Muscle of leg (tissue), 11 donors: Measurements from ENCODE around the gene CTDSPL. TPM values are rescaled to one million over a fixed set of nuclear protein-coding genes. Genes with fewer than 3 reads are reported as not detected.

Experiments used
- DNase-seq: peaks from one replicate; pipeline ENCODE4 v3.0.0; 2013
- H3K27ac ChIP-seq: one replicate; pipeline ENCODE4 v1.5.1; 2013; ENCODE audit warnings: mild to moderate bottlenecking, low read length, control low read depth
- H3K27me3 ChIP-seq: one replicate; pipeline ENCODE4 v1.6.1; 2013; ENCODE audit warnings: low read length; ENCODE audit not compliant: control insufficient read depth, insufficient read depth
- H3K36me3 ChIP-seq: one replicate; pipeline ENCODE4 v1.6.1; 2013; ENCODE audit warnings: low read length; ENCODE audit not compliant: control insufficient read depth, insufficient read depth
- H3K4me1 ChIP-seq: one replicate; pipeline ENCODE4 v1.6.1; 2013; ENCODE audit warnings: low read length; ENCODE audit not compliant: control insufficient read depth, insufficient read depth
- H3K4me3 ChIP-seq: one replicate; pipeline ENCODE4 v1.5.1; 2013; ENCODE audit warnings: low read length, control low read depth
- H3K9me3 ChIP-seq: replicated peaks from 2 replicates; pipeline ENCODE4 v1.6.1; 2013; ENCODE audit warnings: low read depth, low read length; ENCODE audit not compliant: control insufficient read depth
- WGBS: methylation state at CpG from one replicate; pipeline ENCODE4 v1.1.5; 2013; ENCODE audit warnings: missing lambda C conversion rate; ENCODE audit not compliant: insufficient coverage; 5-methylcytosine and 5-hydroxymethylcytosine counted together
- polyA plus RNA-seq, 8 donors: library from polyadenylated mRNA; unstranded; fragments of 120-200 nt; gene quantifications; one replicate each; pipeline versions ENCODE4 v1.2.1 to v1.2.3, GENCODE V29; 2013; ENCODE audit warnings: inconsistent platforms in 1 of 8, low replicate concordance in 1 of 8; ENCODE audit not compliant: insufficient read length in 8 of 8, insufficient read depth in 1 of 8
- total RNA-seq: library from RNA; stranded (reverse); fragments of 120-200 nt; gene quantifications from one replicate; pipeline ENCODE4 v1.2.4, GENCODE V29; 2013

The CTDSPL gene
- total and polyA plus RNA-seq, 9 donors: 29.9 to 41.8 (median 38.0) TPM

DNA sequence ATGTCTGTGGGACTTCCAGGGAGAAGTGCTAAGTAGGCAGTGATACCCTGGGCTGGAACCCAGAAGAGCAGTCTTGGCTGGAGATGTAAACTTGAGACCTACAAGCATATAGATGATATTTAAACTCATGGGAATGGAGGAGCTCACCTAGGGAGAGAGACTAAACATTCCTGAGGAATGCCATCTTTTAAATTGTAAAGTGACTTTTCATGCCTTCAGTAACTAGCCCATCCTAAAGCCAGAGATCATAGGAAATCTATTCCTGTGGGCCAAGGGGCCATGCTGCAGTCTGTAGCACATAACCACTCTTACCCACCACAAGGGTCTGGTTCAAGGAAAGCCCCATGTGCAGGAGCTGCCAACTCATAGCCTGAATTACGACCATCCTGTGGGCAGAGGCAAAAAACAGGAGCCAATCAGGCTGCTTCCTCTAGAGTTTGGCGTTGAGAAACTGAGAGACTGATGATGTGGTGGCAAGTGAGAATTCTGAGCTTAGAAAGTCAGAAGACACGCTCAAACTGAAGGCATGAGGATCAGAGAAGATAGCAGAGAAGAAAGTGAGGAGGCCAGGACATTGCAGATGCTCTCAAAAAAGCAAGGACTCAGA lies 37.5 kb downstream of the CTDSPL start:
- no peak overlapping the region for H3K4me3 ChIP-seq
- peaks cover 11% of the 10 kb centered on the region for H3K36me3 ChIP-seq
- no peak for DNase-seq
- H3K27ac ChIP-seq: no peak overlapping the region
- WGBS: 84% methylated on average over 3 of the region's 3 CpGs
- peaks cover 18% of the 10 kb centered on the region for H3K4me1 ChIP-seq
- H3K27me3 ChIP-seq: no peaks in the 10 kb centered on the region
- no peaks in the 10 kb centered on the region for H3K9me3 ChIP-seq

DNA sequence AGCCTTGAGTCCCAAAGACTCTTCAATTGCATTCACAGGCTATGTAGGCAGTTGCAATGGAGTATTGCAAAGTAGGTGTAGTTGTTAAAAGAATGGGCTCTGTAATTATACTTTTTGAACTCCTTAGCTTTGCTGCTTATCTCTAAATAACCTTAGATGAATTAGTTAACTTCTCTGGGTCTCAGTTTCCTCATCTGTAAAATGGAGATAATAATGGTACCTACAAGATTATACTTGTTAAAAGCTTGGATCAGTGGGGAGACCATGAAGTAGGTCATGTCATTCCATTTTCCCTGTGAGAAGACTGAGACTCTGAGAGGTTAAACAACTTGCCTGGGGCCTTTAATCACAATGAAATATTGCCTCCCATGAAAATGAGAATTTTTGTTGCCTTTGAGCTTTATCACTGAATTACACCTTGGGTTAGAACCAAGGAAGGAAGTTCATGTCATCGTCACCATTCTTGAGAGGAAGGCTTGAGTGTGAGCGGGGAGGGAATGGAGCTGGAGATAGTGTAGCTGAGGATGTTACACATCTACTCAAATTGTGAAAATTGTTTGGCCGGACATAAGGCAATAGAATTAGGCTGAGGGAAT lies 38.1 kb downstream of the CTDSPL start:
- 100% methylated on average over 2 of the region's 3 CpGs for WGBS
- no peak overlapping the region for H3K4me3 ChIP-seq
- no peaks in the 10 kb centered on the region for H3K27me3 ChIP-seq
- no peak overlapping the region for H3K27ac ChIP-seq
- DNase-seq: no peak
- H3K36me3 ChIP-seq: peaks cover 11% of the 10 kb centered on the region
- H3K4me1 ChIP-seq: peaks cover 24% of the 10 kb centered on the region
- H3K9me3 ChIP-seq: no peaks in the 10 kb centered on the region

DNA sequence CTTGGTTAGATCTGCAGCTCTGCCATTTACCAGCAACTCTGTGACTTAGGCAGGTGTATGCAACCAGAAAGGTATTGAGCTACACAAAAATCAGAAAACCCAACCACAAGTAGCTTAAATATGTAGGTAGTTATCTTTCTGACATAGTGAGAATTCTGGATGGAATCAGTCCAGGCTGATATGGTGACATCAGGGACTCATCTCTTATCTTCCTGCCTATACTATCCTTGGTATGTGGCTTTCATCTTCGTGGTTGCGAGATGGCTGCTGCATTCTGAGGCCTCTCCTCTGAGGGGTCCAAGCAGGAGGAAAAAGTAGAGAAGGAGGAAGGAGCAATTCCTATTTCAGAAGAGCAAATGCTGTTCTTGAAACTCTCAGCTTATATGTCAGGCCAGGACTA lies 40.0 kb downstream of the CTDSPL start:
- no peak for DNase-seq
- Histone ChIP-seq H3K4me1 (peaks cover 39% of the 10 kb centered on the region), H3K27ac (no peak overlapping the region), H3K9me3 (no peaks in the 10 kb centered on the region), H3K36me3 (peaks cover 11% of the 10 kb centered on the region), H3K4me3 (no peak overlapping the region), H3K27me3 (no peaks in the 10 kb centered on the region)
- no CpG with 5 or more reads among the region's 2 CpGs for WGBS

DNA sequence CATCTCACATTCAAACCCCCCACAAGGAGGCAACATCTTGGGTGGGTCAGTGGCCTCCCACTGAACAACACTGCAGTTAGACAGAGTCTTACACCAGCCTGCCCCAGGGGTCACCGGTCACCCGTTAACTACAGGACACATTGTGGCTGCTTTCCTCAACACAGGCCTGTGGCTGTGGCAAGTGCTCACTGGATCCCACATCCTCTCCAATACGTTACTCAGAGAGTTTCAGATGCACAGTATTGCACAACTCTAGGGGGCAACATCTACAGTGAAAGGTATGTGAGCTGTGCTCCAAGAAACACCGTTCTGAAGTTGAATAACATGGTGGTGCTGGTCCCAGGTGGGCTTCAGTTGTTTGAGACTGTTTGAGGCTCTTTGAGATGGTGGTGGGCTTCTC lies 41.0 kb downstream of the CTDSPL start:
- Histone ChIP-seq H3K27ac (no peak overlapping the region), H3K9me3 (no peaks in the 10 kb centered on the region), H3K27me3 (no peaks in the 10 kb centered on the region), H3K4me3 (no peak overlapping the region), H3K4me1 (peaks cover 44% of the 10 kb centered on the region), H3K36me3 (peaks cover 11% of the 10 kb centered on the region)
- DNase-seq: no peak
- WGBS: 84% methylated on average over 3 of the region's 4 CpGs

DNA sequence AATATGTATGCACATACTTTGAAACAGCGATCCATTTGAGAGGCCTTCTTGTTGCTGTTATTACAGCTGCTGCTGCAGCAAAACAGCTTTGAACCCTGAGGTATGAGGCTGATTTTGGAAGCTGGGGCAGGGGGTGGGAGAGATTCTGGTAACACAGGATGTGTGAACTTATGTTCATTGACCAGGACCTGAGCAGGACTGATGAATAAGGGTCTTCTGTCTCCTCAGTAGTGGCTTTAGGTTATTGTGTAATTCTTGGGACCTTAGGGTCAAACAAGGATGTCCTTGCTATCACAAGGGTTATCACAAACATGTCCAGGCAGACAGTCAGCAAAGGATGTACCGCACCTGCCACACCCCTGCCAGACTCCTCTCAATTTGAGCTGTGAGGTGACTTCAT lies 41.6 kb downstream of the CTDSPL start:
- H3K4me1 ChIP-seq: peaks cover 48% of the 10 kb centered on the region
- H3K27me3 ChIP-seq: no peaks in the 10 kb centered on the region
- H3K9me3 ChIP-seq: no peaks in the 10 kb centered on the region
- peaks cover 11% of the 10 kb centered on the region for H3K36me3 ChIP-seq
- no peak for DNase-seq
- H3K27ac ChIP-seq: no peak overlapping the region
- H3K4me3 ChIP-seq: no peak overlapping the region
- WGBS: 88% methylated on average over 1 of the region's 2 CpGs

DNA sequence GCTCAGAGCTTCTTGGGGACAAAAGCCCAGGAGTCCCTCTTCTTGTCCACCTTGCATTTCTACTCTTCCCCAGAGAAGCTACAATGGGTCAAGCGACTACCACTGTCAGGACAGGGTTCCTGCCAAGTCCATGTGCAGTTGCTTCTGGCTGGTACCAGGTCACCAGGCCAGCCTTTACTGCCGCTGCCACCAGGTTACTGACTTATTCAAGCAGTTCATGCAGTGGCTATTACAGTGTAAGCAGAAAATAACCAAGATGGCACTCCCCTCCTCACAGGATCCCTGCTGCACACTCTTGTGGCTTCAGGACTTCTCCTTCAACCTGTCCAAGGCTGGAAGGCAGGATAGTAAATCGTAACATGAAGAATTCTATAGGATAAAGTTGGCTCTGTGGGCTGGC lies 42.1 kb downstream of the CTDSPL start:
- WGBS: 74% methylated on average over 3 of the region's 3 CpGs
- no peak for DNase-seq
- no peak overlapping the region for H3K27ac ChIP-seq
- no peak overlapping the region for H3K4me3 ChIP-seq
- H3K36me3 ChIP-seq: peaks cover 11% of the 10 kb centered on the region
- H3K27me3 ChIP-seq: no peaks in the 10 kb centered on the region
- peaks cover 48% of the 10 kb centered on the region for H3K4me1 ChIP-seq
- H3K9me3 ChIP-seq: no peaks in the 10 kb centered on the region

DNA sequence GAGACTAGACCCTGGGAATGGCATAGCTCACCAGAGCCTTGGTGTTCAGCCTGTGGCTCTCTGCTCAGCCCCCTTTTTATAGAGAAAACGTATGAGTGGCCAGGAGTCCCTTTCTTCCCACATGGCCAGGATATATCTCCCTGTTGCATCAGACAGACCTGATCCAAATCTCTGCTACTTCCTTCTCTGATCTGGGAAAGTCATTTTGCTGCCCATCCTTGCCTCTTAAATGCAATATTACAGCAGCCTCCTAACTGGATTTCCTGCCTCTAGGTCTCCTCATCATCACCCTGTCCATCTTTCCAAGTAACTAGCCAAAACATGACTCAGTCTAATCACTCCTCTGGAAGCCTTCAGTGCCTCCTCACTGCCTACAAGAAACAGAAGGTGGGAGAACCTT lies 42.9 kb downstream of the CTDSPL start:
- no CpG with 5 or more reads among the region's 1 CpG for WGBS
- peaks cover 48% of the 10 kb centered on the region for H3K4me1 ChIP-seq

DNA sequence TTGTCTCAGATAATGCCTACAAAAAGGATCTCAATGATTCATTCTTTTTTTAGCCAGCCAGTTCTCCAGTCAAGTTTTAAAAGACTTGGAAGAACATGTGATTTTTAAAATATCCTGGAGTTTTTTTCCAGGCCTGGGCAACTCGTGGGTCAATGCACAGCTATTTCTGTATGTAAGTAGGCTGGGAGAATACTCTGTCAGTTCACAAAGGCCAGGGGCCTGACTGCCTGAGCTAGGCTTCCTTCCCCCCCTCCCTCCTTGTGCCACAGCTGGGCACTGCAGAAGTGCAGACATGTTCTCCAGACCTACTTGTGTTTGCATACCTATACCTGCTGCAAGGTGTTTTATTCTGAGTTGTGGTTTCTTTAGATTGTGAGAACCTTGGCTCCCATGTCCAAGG lies 43.7 kb downstream of the CTDSPL start:
- H3K4me3 ChIP-seq: no peak overlapping the region
- peaks cover 11% of the 10 kb centered on the region for H3K36me3 ChIP-seq
- peak overlapping the region; percentile 89 for H3K27ac ChIP-seq
- peaks cover 48% of the 10 kb centered on the region for H3K4me1 ChIP-seq
- no peaks in the 10 kb centered on the region for H3K27me3 ChIP-seq
- peak; percentile 35 for DNase-seq
- no CpG with 5 or more reads among the region's 1 CpG for WGBS
- H3K9me3 ChIP-seq: no peaks in the 10 kb centered on the region

More for the DNA sequence above, 42.9 kb downstream of the CTDSPL start:
- peaks cover 11% of the 10 kb centered on the region for H3K36me3 ChIP-seq
- DNase-seq: peak; percentile 85
- no peaks in the 10 kb centered on the region for H3K9me3 ChIP-seq
- H3K27me3 ChIP-seq: no peaks in the 10 kb centered on the region
- no peak overlapping the region for H3K4me3 ChIP-seq
- H3K27ac ChIP-seq: peak overlapping the region; percentile 51

DNA sequence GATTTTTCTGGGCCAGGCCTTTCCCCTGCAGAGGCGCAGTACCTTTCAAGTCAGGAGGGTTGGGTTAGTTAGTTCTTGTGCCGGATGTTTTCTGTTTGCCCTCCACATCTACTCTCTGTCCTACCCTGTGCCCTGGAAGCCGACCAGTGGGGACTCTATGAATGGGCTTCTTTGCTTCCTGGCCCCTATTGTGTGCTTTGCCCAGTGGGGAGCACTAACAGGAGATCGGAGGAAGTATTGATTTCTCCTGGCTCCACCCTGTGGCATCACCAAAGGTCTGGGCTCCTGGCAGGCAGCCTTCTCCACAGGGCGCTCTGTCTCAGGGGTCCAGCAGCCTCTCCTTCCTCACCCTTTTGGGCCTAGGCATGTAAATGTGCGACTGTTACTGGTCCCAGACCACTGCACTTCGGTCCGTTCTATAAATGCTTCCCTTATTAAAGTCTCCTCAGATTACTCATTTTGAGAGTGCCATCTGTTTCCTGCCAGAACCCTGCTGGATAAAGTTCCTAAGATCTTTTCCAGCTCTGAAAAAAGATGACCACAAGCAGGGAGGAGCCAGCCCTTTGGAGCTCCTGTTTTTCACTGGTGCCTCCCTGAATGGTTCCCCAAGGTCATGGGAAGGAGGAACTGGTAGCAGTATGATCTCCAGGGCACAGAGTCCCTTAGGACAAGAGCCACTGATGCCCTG lies 44.5 kb downstream of the CTDSPL start:
- H3K4me1 ChIP-seq: peaks cover 49% of the 10 kb centered on the region
- no peak overlapping the region for H3K4me3 ChIP-seq
- 40% methylated on average over 5 of the region's 8 CpGs for WGBS
- H3K27ac ChIP-seq: peak overlapping the region; percentile 89
- H3K36me3 ChIP-seq: peaks cover 9% of the 10 kb centered on the region
- no peaks in the 10 kb centered on the region for H3K9me3 ChIP-seq
- no peaks in the 10 kb centered on the region for H3K27me3 ChIP-seq
- DNase-seq: peak; percentile 71

DNA sequence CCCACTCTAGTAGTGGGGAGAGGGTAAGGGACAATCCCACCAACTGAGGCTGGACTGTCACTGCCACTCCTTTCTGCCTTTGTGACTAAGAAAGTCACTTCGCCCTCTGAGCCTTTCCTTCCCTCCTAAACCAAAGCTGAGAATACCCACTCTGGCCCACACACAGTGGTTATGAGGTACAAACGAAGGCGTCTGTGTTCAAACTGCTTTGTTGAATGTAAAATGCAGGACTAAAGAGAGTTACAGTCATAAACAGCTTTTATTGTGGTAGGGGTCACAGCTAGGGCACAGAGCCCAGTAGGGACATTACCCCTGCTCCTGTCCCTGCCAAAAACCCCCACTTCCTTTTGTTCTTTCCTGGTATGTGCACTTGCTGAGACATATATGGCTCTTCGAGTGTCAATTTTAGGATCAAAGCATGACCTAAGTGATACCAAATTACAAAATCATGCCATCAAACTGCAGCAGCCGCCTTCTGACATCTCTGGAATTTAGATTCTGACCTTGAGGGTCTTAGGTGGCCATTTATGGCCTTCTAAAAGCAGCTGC lies 45.1 kb downstream of the CTDSPL start:
- Histone ChIP-seq H3K27me3 (no peaks in the 10 kb centered on the region), H3K4me3 (no peak overlapping the region), H3K4me1 (peaks cover 50% of the 10 kb centered on the region), H3K9me3 (no peaks in the 10 kb centered on the region), H3K27ac (peak overlapping the region; percentile 89), H3K36me3 (peaks cover 5% of the 10 kb centered on the region)
- WGBS: no CpG with 5 or more reads among the region's 5 CpGs
- DNase-seq: no peak
